Measurements from ENCODE around the gene UGT1A1. TPM values are rescaled to one million over a fixed set of nuclear protein-coding genes. Genes with fewer than 3 reads are reported as not detected.

The UGT1A1 gene
- total and polyA plus RNA-seq, 2 donors (not counting 1 experiment from before 2014, with no cell fraction given) = not detected

GRCh38 chr2:233712611-233713261 lies 47.3 kb upstream of the UGT1A1 start, which contains the start of gene UGT1A5:
UGT1A5 (plus strand) TSS chr2:233712907; CDS start chr2:233712992, 85 bp downstream.
- H3K4me1 ChIP-seq (ENCODE audit: control insufficient read depth in 2 of 2, insufficient read depth in 2 of 2, low read length in 2 of 2) = no peaks in the 10 kb centered on the region
- no peaks in the 10 kb centered on the region for H3K36me3 ChIP-seq (replicated peaks in 1 of 2; ENCODE audit: control extremely low read depth in 1 of 2, control insufficient read depth in 1 of 2, extremely low read depth in 1 of 2, insufficient read depth in 2 of 2, low read length in 1 of 2)
- peaks cover 3% of the 10 kb centered on the region for H3K4me1 Mint-ChIP-seq
- no peak within 1 kb of the TSS for H2AFZ ChIP-seq (ENCODE audit: insufficient read depth, low read depth, low read length, poor library complexity, severe bottlenecking)
- WGBS (ENCODE audit: insufficient coverage) = 86% methylated on average over 13 of the region's 14 CpGs
- ATAC-seq (ENCODE audit: low read depth) (no peak), DNase-seq (no peak)
- ChIA-PET CTCF (interaction anchor here (1.4 to 2.5 kb wide), 4 partner anchors 264 to 312 kb away, joined by 5 to 9 read pairs (median 7); no protein-coding TSS in a partner anchor), POLR2A (no interaction called here)
- H3K9me3 Mint-ChIP-seq (ENCODE audit: insufficient read depth) = no peaks in the 10 kb centered on the region
- no peak within 1 kb of the TSS for H3K27ac Mint-ChIP-seq
- TF ChIP-seq EZH2 (IDR thresholded peaks at IDR 0.05; ENCODE audit: borderline replicate concordance, insufficient read depth, low read depth, low read length, poor library complexity, severe bottlenecking) (no peak), CTCF (IDR thresholded peaks at IDR 0.05) (no peak)
- no peak within 1 kb of the TSS for H3K27ac ChIP-seq (ENCODE audit: low read length in 2 of 2)
- H3K9me3 ChIP-seq (ENCODE audit: control extremely low read depth in 1 of 3, control insufficient read depth in 2 of 3, insufficient read depth in 1 of 3, low read length in 2 of 3) = no peaks in the 10 kb centered on the region
- H3K79me2 ChIP-seq (ENCODE audit: control insufficient read depth, insufficient read depth, low read length) = no peaks in the 10 kb centered on the region
- H3K9ac ChIP-seq (ENCODE audit: low read length) = no peak within 1 kb of the TSS
- peaks cover 0 to 8% (median 0%) of the 10 kb centered on the region in 4 experiments for H3K27me3 ChIP-seq (replicated peaks in 1 of 4; ENCODE audit: control extremely low read depth in 1 of 4, control insufficient read depth in 3 of 4, insufficient read depth in 4 of 4, low read length in 3 of 4)
- H3K4me3 Mint-ChIP-seq = no peak within 1 kb of the TSS
- no peak within 1 kb of the TSS for H3K4me3 ChIP-seq (ENCODE audit: control extremely low read depth in 1 of 5, extremely low read depth in 1 of 5, insufficient read depth in 1 of 5, low read depth in 2 of 5, low read length in 4 of 5)
- no peaks in the 10 kb centered on the region for H4K20me1 ChIP-seq (ENCODE audit: control insufficient read depth, insufficient read depth, low read length, poor library complexity, severe bottlenecking)
- peaks cover 26% of the 10 kb centered on the region for H3K27me3 Mint-ChIP-seq
- intact Hi-C loops (cut with micrococcal nuclease) = no loop called here
- H3K4me2 ChIP-seq (replicated peaks; ENCODE audit: low read depth, low read length, poor library complexity, severe bottlenecking) = no peak within 1 kb of the TSS

GRCh38 chr2:233713262-233713615 lies 46.8 kb upstream of the UGT1A1 start:
- Mint-ChIP-seq H3K4me3 (no peak overlapping the region), H3K9me3 (ENCODE audit: insufficient read depth) (no peaks in the 10 kb centered on the region), H3K4me1 (peaks cover 3% of the 10 kb centered on the region), H3K27me3 (peaks cover 29% of the 10 kb centered on the region), H3K27ac (no peak overlapping the region)
- ATAC-seq (ENCODE audit: low read depth) = no peak
- POLR2A ChIA-PET = no interaction called here
- H3K4me2 ChIP-seq (replicated peaks; ENCODE audit: low read depth, low read length, poor library complexity, severe bottlenecking) = no peak overlapping the region
- intact Hi-C loops (cut with micrococcal nuclease) = no loop called here
- CTCF ChIA-PET = interaction anchor here (2.0 to 2.5 kb wide), 2 partner anchors 265 to 309 kb away, joined by 8 to 9 read pairs; no protein-coding TSS in a partner anchor
- no peak overlapping the region for H2AFZ ChIP-seq (ENCODE audit: insufficient read depth, low read depth, low read length, poor library complexity, severe bottlenecking)
- TF ChIP-seq EZH2 (IDR thresholded peaks at IDR 0.05; ENCODE audit: borderline replicate concordance, insufficient read depth, low read depth, low read length, poor library complexity, severe bottlenecking) = no peak
- no peak for TF ChIP-seq CTCF (IDR thresholded peaks at IDR 0.05)
- no peaks in the 10 kb centered on the region for H4K20me1 ChIP-seq (ENCODE audit: control insufficient read depth, insufficient read depth, low read length, poor library complexity, severe bottlenecking)
- H3K4me1 ChIP-seq (ENCODE audit: control insufficient read depth in 2 of 2, insufficient read depth in 2 of 2, low read length in 2 of 2) = no peaks in the 10 kb centered on the region
- DNase-seq = no peak
- H3K9ac ChIP-seq (ENCODE audit: low read length) = no peak overlapping the region
- H3K79me2 ChIP-seq (ENCODE audit: control insufficient read depth, insufficient read depth, low read length) = no peaks in the 10 kb centered on the region
- H3K27me3 ChIP-seq (replicated peaks in 1 of 4; ENCODE audit: control extremely low read depth in 1 of 4, control insufficient read depth in 3 of 4, insufficient read depth in 4 of 4, low read length in 3 of 4) = peaks cover 0 to 8% (median 0%) of the 10 kb centered on the region in 4 experiments
- H3K9me3 ChIP-seq (ENCODE audit: control extremely low read depth in 1 of 3, control insufficient read depth in 2 of 3, insufficient read depth in 1 of 3, low read length in 2 of 3) = no peaks in the 10 kb centered on the region
- 100% methylated on average over 2 of the region's 7 CpGs for WGBS (ENCODE audit: insufficient coverage)
- H3K27ac ChIP-seq (ENCODE audit: low read length in 2 of 2) = no peak overlapping the region
- H3K36me3 ChIP-seq (replicated peaks in 1 of 2; ENCODE audit: control extremely low read depth in 1 of 2, control insufficient read depth in 1 of 2, extremely low read depth in 1 of 2, insufficient read depth in 2 of 2, low read length in 1 of 2) = no peaks in the 10 kb centered on the region
- H3K4me3 ChIP-seq (ENCODE audit: control extremely low read depth in 1 of 5, extremely low read depth in 1 of 5, insufficient read depth in 1 of 5, low read depth in 2 of 5, low read length in 4 of 5) = no peak overlapping the region
